Activated CD4-positive, alpha-beta memory T cell treated with anti-CD3 and anti-CD28 coated beads for 36 hours (primary cell): ENCODE data around the gene CENPU. TPM values are rescaled to one million over a fixed set of nuclear protein-coding genes. Genes with fewer than 3 reads are reported as not detected.

Source experiments
- CTCF ChIA-PET: fragments of 350-600 bp; sonication (Branson Sonifier 250); formaldehyde crosslinking; loops from one replicate; lab custom pipeline; 2021; ENCODE audit warnings: antibody characterized with exemption, inconsistent platforms; lab: Charles Lee
- POLR2A ChIA-PET: fragments of 350-600 bp; sonication (Branson Sonifier 250); formaldehyde crosslinking; loops from one replicate; lab custom pipeline; 2021; ENCODE audit warnings: antibody characterized with exemption; lab: Charles Lee
- DNase-seq: peaks from one replicate; pipeline ENCODE4 v3.0.0-alpha.2; 2020
- H3K27ac Mint-ChIP-seq: one replicate; pipeline ENCODE4 v1.8.0; 2021; ENCODE audit warnings: mixed read lengths
- H3K27me3 Mint-ChIP-seq: one replicate; pipeline ENCODE4 v1.8.0; 2021; ENCODE audit warnings: mixed read lengths
- H3K36me3 Mint-ChIP-seq: one replicate; pipeline ENCODE4 v1.8.0; 2021; ENCODE audit warnings: mixed read lengths
- H3K4me1 Mint-ChIP-seq: one replicate; pipeline ENCODE4 v1.8.0; 2021; ENCODE audit warnings: low read depth, mixed read lengths
- H3K4me3 Mint-ChIP-seq: one replicate; pipeline ENCODE4 v1.8.0; 2021; ENCODE audit warnings: mild to moderate bottlenecking, mixed read lengths
- H3K9me3 Mint-ChIP-seq: one replicate; pipeline ENCODE4 v1.8.0; 2021; ENCODE audit warnings: mixed read lengths
- intact Hi-C: fragments of 100-400 bp; cut with micrococcal nuclease; formaldehyde crosslinking; loops from one replicate; pipeline ENCODE4 v1.15.1; 2023
- total RNA-seq, 2 experiments: library from RNA; stranded (reverse); gene quantifications; one replicate each; pipeline ENCODE4 v1.2.3, GENCODE V29; 2021

The CENPU gene
- total RNA-seq, 2 experiments from 2014 or later, result 82.7 to 87.6 TPM

GRCh38 chr4:184765473-184766340 is 31.8 kb upstream of the CENPU start:
- H3K27ac Mint-ChIP-seq, result no peak overlapping the region
- no peak overlapping the region for H3K4me3 Mint-ChIP-seq
- no peak for DNase-seq
- peaks cover 14% of the 10 kb centered on the region for H3K4me1 Mint-ChIP-seq
- POLR2A ChIA-PET, result no interaction called here
- H3K9me3 Mint-ChIP-seq, result no peaks in the 10 kb centered on the region
- H3K27me3 Mint-ChIP-seq, result no peaks in the 10 kb centered on the region
- CTCF ChIA-PET, result no interaction called here
- intact Hi-C loops, result no loop called here
- peaks cover 44% of the 10 kb centered on the region for H3K36me3 Mint-ChIP-seq

GRCh38 chr4:184764601-184765000 is 30.7 kb upstream of the CENPU start:
- no peaks in the 10 kb centered on the region for H3K9me3 Mint-ChIP-seq
- peaks cover 48% of the 10 kb centered on the region for H3K36me3 Mint-ChIP-seq
- POLR2A ChIA-PET, result no interaction called here
- peaks cover 14% of the 10 kb centered on the region for H3K4me1 Mint-ChIP-seq
- CTCF ChIA-PET, result no interaction called here
- H3K27me3 Mint-ChIP-seq, result no peaks in the 10 kb centered on the region
- intact Hi-C loops, result no loop called here
- H3K4me3 Mint-ChIP-seq, result no peak overlapping the region
- no peak for DNase-seq
- H3K27ac Mint-ChIP-seq, result no peak overlapping the region

- intact Hi-C loops, result no loop called here
- ChIA-PET CTCF (interaction anchor here (2.3 kb wide), 1 partner anchor 18 kb away, joined by 6 read pairs; no protein-coding TSS in a partner anchor), POLR2A (interaction anchor here (1.5 kb wide), 1 partner anchor 29 kb away, joined by 6 read pairs; the partner anchor contains the start of gene CENPU)
- no peak for DNase-seq
- Mint-ChIP-seq H3K4me3 (no peak overlapping the region), H3K9me3 (no peaks in the 10 kb centered on the region), H3K27me3 (no peaks in the 10 kb centered on the region), H3K36me3 (peaks cover 55% of the 10 kb centered on the region), H3K27ac (peak overlapping the region; percentile 25), H3K4me1 (peaks cover 14% of the 10 kb centered on the region)
These were observed 29.4 kb upstream of the CENPU start for GRCh38 chr4:184763150-184763780.

- ChIA-PET POLR2A (interaction anchor here (1.0 to 1.5 kb wide), 2 partner anchors 28 to 31 kb away, joined by 3 to 6 read pairs; partner anchors contain the start of gene CENPU), CTCF (interaction anchor here (0.8 to 2.3 kb wide), 4 partner anchors 17 to 498 kb away, joined by 3 to 6 read pairs (median 3); no protein-coding TSS in a partner anchor)
- H3K4me1 Mint-ChIP-seq, result peaks cover 14% of the 10 kb centered on the region
- H3K36me3 Mint-ChIP-seq, result peaks cover 51% of the 10 kb centered on the region
- intact Hi-C loops, result loop anchor here (1.0 kb wide), 3 partner anchors 28 to 498 kb away; partner anchors contain the start of gene CENPU
- peak; percentile 54 for DNase-seq
- peak overlapping the region; percentile 78 for H3K27ac Mint-ChIP-seq
- no peaks in the 10 kb centered on the region for H3K27me3 Mint-ChIP-seq
- H3K9me3 Mint-ChIP-seq, result no peaks in the 10 kb centered on the region
- H3K4me3 Mint-ChIP-seq, result peak overlapping the region; percentile 28
These were observed 28.2 kb upstream of the CENPU start for GRCh38 chr4:184762100-184762499.

GRCh38 chr4:184760681-184761080 is 26.8 kb upstream of the CENPU start:
- H3K36me3 Mint-ChIP-seq, result peaks cover 49% of the 10 kb centered on the region
- no peak overlapping the region for H3K4me3 Mint-ChIP-seq
- no peak for DNase-seq
- H3K4me1 Mint-ChIP-seq, result peaks cover 14% of the 10 kb centered on the region
- no peak overlapping the region for H3K27ac Mint-ChIP-seq
- ChIA-PET CTCF (no interaction called here), POLR2A (no interaction called here)
- intact Hi-C loops, result no loop called here
- H3K9me3 Mint-ChIP-seq, result no peaks in the 10 kb centered on the region
- no peaks in the 10 kb centered on the region for H3K27me3 Mint-ChIP-seq

GRCh38 chr4:184757810-184758209 is 23.9 kb upstream of the CENPU start:
- H3K4me1 Mint-ChIP-seq, result peaks cover 14% of the 10 kb centered on the region
- CTCF ChIA-PET, result interaction anchor here (1.0 kb wide), 1 partner anchor 11 kb away, joined by 3 read pairs; no protein-coding TSS in a partner anchor
- intact Hi-C loops, result no loop called here
- no peak for DNase-seq
- H3K27me3 Mint-ChIP-seq, result no peaks in the 10 kb centered on the region
- no peaks in the 10 kb centered on the region for H3K9me3 Mint-ChIP-seq
- H3K27ac Mint-ChIP-seq, result no peak overlapping the region
- POLR2A ChIA-PET, result no interaction called here
- peaks cover 49% of the 10 kb centered on the region for H3K36me3 Mint-ChIP-seq
- no peak overlapping the region for H3K4me3 Mint-ChIP-seq

GRCh38 chr4:184756399-184756798 is 22.5 kb upstream of the CENPU start:
- H3K27ac Mint-ChIP-seq, result no peak overlapping the region

GRCh38 chr4:184755278-184755677 is 21.4 kb upstream of the CENPU start:
- peaks cover 33% of the 10 kb centered on the region for H3K36me3 Mint-ChIP-seq
- H3K27ac Mint-ChIP-seq, result no peak overlapping the region
- intact Hi-C loops, result no loop called here
- no peaks in the 10 kb centered on the region for H3K4me1 Mint-ChIP-seq
- no peak for DNase-seq
- H3K4me3 Mint-ChIP-seq, result no peak overlapping the region
- no peaks in the 10 kb centered on the region for H3K9me3 Mint-ChIP-seq
- POLR2A ChIA-PET, result no interaction called here
- CTCF ChIA-PET, result interaction anchor here (2.4 kb wide), 1 partner anchor 10 kb away, joined by 7 read pairs; no protein-coding TSS in a partner anchor
- H3K27me3 Mint-ChIP-seq, result no peaks in the 10 kb centered on the region

More at GRCh38 chr4:184756399-184756798, 22.5 kb upstream of the CENPU start:
- Mint-ChIP-seq H3K36me3 (peaks cover 41% of the 10 kb centered on the region), H3K4me1 (peaks cover under 1% of the 10 kb centered on the region), H3K4me3 (no peak overlapping the region), H3K27me3 (no peaks in the 10 kb centered on the region), H3K9me3 (no peaks in the 10 kb centered on the region)
- POLR2A ChIA-PET, result no interaction called here
- DNase-seq, result no peak
- intact Hi-C loops, result no loop called here
- CTCF ChIA-PET, result interaction anchor here (2.4 kb wide), 1 partner anchor 11 kb away, joined by 7 read pairs; no protein-coding TSS in a partner anchor

GRCh38 chr4:184752496-184753275 is 18.8 kb upstream of the CENPU start:
- Mint-ChIP-seq H3K27me3 (no peaks in the 10 kb centered on the region), H3K27ac (no peak overlapping the region), H3K4me3 (no peak overlapping the region), H3K9me3 (no peaks in the 10 kb centered on the region), H3K4me1 (no peaks in the 10 kb centered on the region), H3K36me3 (peaks cover 20% of the 10 kb centered on the region)
- ChIA-PET CTCF (no interaction called here), POLR2A (no interaction called here)
- intact Hi-C loops, result no loop called here
- DNase-seq, result no peak

- intact Hi-C loops, result no loop called here
- Mint-ChIP-seq H3K27ac (no peak overlapping the region), H3K27me3 (no peaks in the 10 kb centered on the region), H3K4me1 (no peaks in the 10 kb centered on the region), H3K36me3 (peaks cover 14% of the 10 kb centered on the region), H3K9me3 (no peaks in the 10 kb centered on the region), H3K4me3 (no peak overlapping the region)
- POLR2A ChIA-PET, result no interaction called here
- DNase-seq, result no peak
- CTCF ChIA-PET, result interaction anchor here (0.6 to 0.8 kb wide), 2 partner anchors 41 to 79 kb away, joined by 3 read pairs; no protein-coding TSS in a partner anchor
These were observed 17.7 kb upstream of the CENPU start for GRCh38 chr4:184751585-184751956.

GRCh38 chr4:184750926-184751584 is 17.2 kb upstream of the CENPU start:
- H3K4me3 Mint-ChIP-seq, result no peak overlapping the region
- ChIA-PET CTCF (interaction anchor here (0.6 to 0.8 kb wide), 2 partner anchors 42 to 79 kb away, joined by 3 read pairs; no protein-coding TSS in a partner anchor), POLR2A (no interaction called here)
- H3K27me3 Mint-ChIP-seq, result no peaks in the 10 kb centered on the region
- intact Hi-C loops, result no loop called here
- peaks cover 4% of the 10 kb centered on the region for H3K4me1 Mint-ChIP-seq
- H3K27ac Mint-ChIP-seq, result no peak overlapping the region
- peaks cover 14% of the 10 kb centered on the region for H3K36me3 Mint-ChIP-seq
- DNase-seq, result no peak
- H3K9me3 Mint-ChIP-seq, result no peaks in the 10 kb centered on the region
